CD8-positive, alpha-beta memory T cell (primary cell): ENCODE data around the gene UFM1. TPM values are rescaled to one million over a fixed set of nuclear protein-coding genes. Genes with fewer than 3 reads are reported as not detected.
"Not testable (repeated sequence)": the region's sequence is repeated elsewhere in the genome, so short reads cannot be mapped to it uniquely, and the experiment has no call there.

Experiments
- CTCF ChIA-PET: fragments of 350-600 bp; sonication (Branson Sonifier 250); formaldehyde crosslinking; loops from one replicate; lab custom pipeline; 2021; ENCODE audit warnings: antibody characterized with exemption; lab: Charles Lee
- POLR2A ChIA-PET: fragments of 350-600 bp; sonication (Branson Sonifier 250); formaldehyde crosslinking; loops from one replicate; lab custom pipeline; 2021; ENCODE audit warnings: antibody characterized with exemption; lab: Charles Lee
- DNase-seq, 5 donors: peaks; one replicate each; pipeline versions ENCODE4 v3.0.0 to v3.0.0-alpha.2; 2020 to 2022; ENCODE audit warnings: mixed read lengths in 1 of 5
- H3K27ac ChIP-seq: one replicate; pipeline ENCODE4 v1.7.0; 2013; ENCODE audit warnings: low read depth, mild to moderate bottlenecking, low read length, moderate library complexity
- H3K27me3 ChIP-seq: 2 replicates; pipeline ENCODE4 v1.7.0; 2013; ENCODE audit warnings: low read length, mild to moderate bottlenecking; ENCODE audit not compliant: insufficient read depth, poor library complexity, severe bottlenecking
- H3K36me3 ChIP-seq: 2 replicates; pipeline ENCODE4 v1.7.0; 2013; ENCODE audit warnings: mild to moderate bottlenecking, low read length, moderate library complexity; ENCODE audit not compliant: insufficient read depth
- H3K4me1 ChIP-seq: 2 replicates; pipeline ENCODE4 v1.7.0; 2013; ENCODE audit warnings: mild to moderate bottlenecking, low read length, moderate library complexity; ENCODE audit not compliant: insufficient read depth
- H3K4me3 ChIP-seq: 2 replicates; pipeline ENCODE4 v1.7.0; 2013; ENCODE audit warnings: mild to moderate bottlenecking, low read length
- H3K9me3 ChIP-seq: 2 replicates; pipeline ENCODE4 v1.7.0; 2013; ENCODE audit warnings: mild to moderate bottlenecking, low read length
- H3K27ac Mint-ChIP-seq, 8 donors: one replicate each; pipeline ENCODE4 v1.8.0; 2020 to 2021; ENCODE audit warnings: mixed read lengths in 8 of 8, mild to moderate bottlenecking in 6 of 8, inconsistent platforms in 3 of 8, moderate library complexity in 3 of 8
- H3K27me3 Mint-ChIP-seq, 2 donors: one replicate each; pipeline ENCODE4 v1.8.0; 2020 to 2021; ENCODE audit warnings: mixed read lengths in 2 of 2, mild to moderate bottlenecking in 1 of 2, moderate library complexity in 1 of 2
- H3K36me3 Mint-ChIP-seq, 3 donors: one replicate each; pipeline ENCODE4 v1.8.0; 2020 to 2021; ENCODE audit warnings: mixed read lengths in 3 of 3, inconsistent platforms in 1 of 3, mild to moderate bottlenecking in 1 of 3
- H3K4me1 Mint-ChIP-seq, 3 donors: one replicate each; pipeline ENCODE4 v1.8.0; 2020 to 2021; ENCODE audit warnings: mixed read lengths in 3 of 3, inconsistent platforms in 1 of 3, mild to moderate bottlenecking in 1 of 3
- H3K4me3 Mint-ChIP-seq, 7 donors: one replicate each; pipeline ENCODE4 v1.8.0; 2020 to 2021; ENCODE audit warnings: mixed read lengths in 7 of 7, mild to moderate bottlenecking in 6 of 7, moderate library complexity in 4 of 7, inconsistent platforms in 2 of 7
- H3K9me3 Mint-ChIP-seq, 5 donors: one replicate each; pipeline ENCODE4 v1.8.0; 2020 to 2022; ENCODE audit warnings: mixed read lengths in 5 of 5, mild to moderate bottlenecking in 3 of 5, moderate library complexity in 2 of 5, inconsistent platforms in 1 of 5
- polyA plus RNA-seq: library from polyadenylated mRNA; unstranded; fragments of 300-500 nt; fragmentation: Illumina TruSeq; gene quantifications from one replicate; pipeline ENCODE4 v1.2.3, GENCODE V29; 2021
- total RNA-seq, 2 experiments: library from RNA; stranded (reverse); gene quantifications; one replicate each; pipeline ENCODE4 v1.2.3, GENCODE V29; 2021

Gene UFM1
- total and polyA plus RNA-seq, 3 experiments from 2014 or later = 50.9 to 61.8 (median 53.7) TPM

DNA sequence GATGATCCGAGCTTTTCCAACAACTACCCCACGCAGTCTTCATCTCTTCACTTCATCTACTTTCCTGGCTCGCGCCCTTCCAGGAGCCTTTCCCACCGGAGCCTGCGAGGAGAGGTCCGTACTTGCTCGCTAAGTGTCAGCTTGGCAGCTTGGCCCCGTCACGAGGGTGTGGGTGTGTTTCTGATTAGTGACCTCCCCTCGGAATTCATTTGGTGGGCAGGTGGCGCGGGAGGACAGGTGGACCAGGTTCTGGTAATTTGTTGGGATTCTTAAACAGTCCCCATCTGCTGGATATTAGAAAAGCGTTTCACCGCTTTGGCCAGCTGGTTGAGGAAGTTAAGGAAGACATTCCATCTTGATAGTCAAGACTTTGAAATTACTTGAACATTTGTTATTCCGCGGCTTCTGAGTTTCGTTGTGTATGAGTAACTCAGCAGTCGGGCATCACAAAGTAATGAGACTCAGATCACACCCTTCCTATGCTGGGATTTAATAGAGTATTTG is 515 bp downstream of the UFM1 start:
- POLR2A ChIA-PET = interaction anchor here (1.5 kb wide), 1 partner anchor 1291 kb away, joined by 5 read pairs; the partner anchor contains the start of gene SUPT20H
- no peaks in the 10 kb centered on the region for H3K9me3 Mint-ChIP-seq

DNA sequence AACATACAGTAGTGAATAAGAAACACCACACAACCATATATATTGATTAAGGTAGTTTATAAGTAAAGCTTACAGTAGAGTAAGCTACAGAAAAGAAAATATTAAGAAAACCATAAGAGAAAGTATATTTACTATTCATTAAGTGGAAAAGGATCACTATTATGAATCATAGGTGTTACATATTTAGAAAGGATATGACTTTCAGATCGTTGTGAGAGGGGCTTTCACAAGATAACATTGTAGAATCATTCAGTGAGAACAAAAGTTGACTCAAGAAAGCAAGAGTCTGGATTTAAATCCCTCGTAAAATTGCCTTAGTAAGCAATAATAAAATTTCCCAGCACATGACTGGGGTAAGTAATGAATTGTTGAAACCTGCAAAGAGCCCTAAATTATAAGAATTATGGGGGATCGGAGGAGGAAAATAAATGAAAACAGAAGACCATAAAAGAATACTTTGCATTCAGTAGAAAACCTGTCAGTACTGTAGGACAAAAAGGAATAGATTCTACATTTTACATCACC is 6.0 kb downstream of the UFM1 start:
- POLR2A ChIA-PET = no interaction called here
- Histone ChIP-seq H3K36me3 (peaks cover 10% of the 10 kb centered on the region), H3K27ac (no peak overlapping the region), H3K4me3 (no peak overlapping the region), H3K27me3 (no peaks in the 10 kb centered on the region), H3K9me3 (no peaks in the 10 kb centered on the region), H3K4me1 (peaks cover 11% of the 10 kb centered on the region)
- Mint-ChIP-seq H3K36me3 (peaks cover 5 to 65% (median 15%) of the 10 kb centered on the region in 3 donors), H3K4me3 (peak overlapping the region in 1 of 7 donors; percentile 1), H3K27me3 (no peaks in the 10 kb centered on the region), H3K4me1 (peaks cover 37 to 46% (median 39%) of the 10 kb centered on the region in 3 donors), H3K9me3 (no peaks in the 10 kb centered on the region), H3K27ac (peak overlapping the region in 2 of 8 donors; percentile 17 to 68)
- CTCF ChIA-PET = no interaction called here
- DNase-seq = no peak

More for the DNA sequence above, 515 bp downstream of the UFM1 start:
- peaks cover 43 to 46% (median 43%) of the 10 kb centered on the region in 3 donors for H3K4me1 Mint-ChIP-seq
- peaks cover 0 to 1% of the 10 kb centered on the region in 2 donors for H3K27me3 Mint-ChIP-seq
- peak overlapping the region; percentile 91 for H3K27ac ChIP-seq
- H3K4me1 ChIP-seq = peaks cover 26% of the 10 kb centered on the region
- peak overlapping the region; percentile 94 for H3K4me3 ChIP-seq
- H3K36me3 Mint-ChIP-seq = peaks cover 0 to 47% (median 9%) of the 10 kb centered on the region in 3 donors
- H3K9me3 ChIP-seq = no peaks in the 10 kb centered on the region
- peak in 3 of 5 donors; percentile 24 to 69 (median 43) for DNase-seq
- peak overlapping the region; percentile 95 to 100 (median 98) for H3K4me3 Mint-ChIP-seq
- no peaks in the 10 kb centered on the region for H3K36me3 ChIP-seq
- peak overlapping the region; percentile 97 to 100 (median 99) for H3K27ac Mint-ChIP-seq
- no peaks in the 10 kb centered on the region for H3K27me3 ChIP-seq
- CTCF ChIA-PET = no interaction called here

DNA sequence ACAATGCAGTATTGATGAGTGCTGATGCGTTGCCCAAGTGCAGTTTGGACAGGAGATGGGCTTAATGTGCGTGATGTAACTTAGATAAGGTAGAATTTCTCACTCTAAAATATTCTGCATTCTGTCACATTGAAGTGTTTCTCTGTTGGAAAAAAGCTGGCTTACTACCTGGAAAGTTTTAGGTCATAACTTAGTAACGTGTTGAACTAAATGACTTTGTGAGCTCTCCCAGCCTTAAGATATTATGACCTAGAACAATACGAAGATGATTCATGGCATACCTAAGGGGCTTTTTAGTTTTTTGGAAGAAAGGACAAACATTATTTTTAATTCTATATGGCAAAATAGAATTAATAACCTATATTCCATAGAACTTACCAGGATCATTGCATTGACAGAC is 9.0 kb downstream of the UFM1 start:
- H3K4me1 ChIP-seq = no peaks in the 10 kb centered on the region
- Mint-ChIP-seq H3K4me3 (no peak overlapping the region), H3K27me3 (no peaks in the 10 kb centered on the region), H3K36me3 (peaks cover 11 to 65% (median 18%) of the 10 kb centered on the region in 3 donors), H3K27ac (no peak overlapping the region), H3K4me1 (peaks cover 13 to 20% (median 15%) of the 10 kb centered on the region in 3 donors), H3K9me3 (no peaks in the 10 kb centered on the region)
- no peak for DNase-seq
- peaks cover 22% of the 10 kb centered on the region for H3K36me3 ChIP-seq
- no peaks in the 10 kb centered on the region for H3K27me3 ChIP-seq
- no peak overlapping the region for H3K4me3 ChIP-seq
- ChIA-PET CTCF (no interaction called here), POLR2A (no interaction called here)
- H3K9me3 ChIP-seq = no peaks in the 10 kb centered on the region
- no peak overlapping the region for H3K27ac ChIP-seq

DNA sequence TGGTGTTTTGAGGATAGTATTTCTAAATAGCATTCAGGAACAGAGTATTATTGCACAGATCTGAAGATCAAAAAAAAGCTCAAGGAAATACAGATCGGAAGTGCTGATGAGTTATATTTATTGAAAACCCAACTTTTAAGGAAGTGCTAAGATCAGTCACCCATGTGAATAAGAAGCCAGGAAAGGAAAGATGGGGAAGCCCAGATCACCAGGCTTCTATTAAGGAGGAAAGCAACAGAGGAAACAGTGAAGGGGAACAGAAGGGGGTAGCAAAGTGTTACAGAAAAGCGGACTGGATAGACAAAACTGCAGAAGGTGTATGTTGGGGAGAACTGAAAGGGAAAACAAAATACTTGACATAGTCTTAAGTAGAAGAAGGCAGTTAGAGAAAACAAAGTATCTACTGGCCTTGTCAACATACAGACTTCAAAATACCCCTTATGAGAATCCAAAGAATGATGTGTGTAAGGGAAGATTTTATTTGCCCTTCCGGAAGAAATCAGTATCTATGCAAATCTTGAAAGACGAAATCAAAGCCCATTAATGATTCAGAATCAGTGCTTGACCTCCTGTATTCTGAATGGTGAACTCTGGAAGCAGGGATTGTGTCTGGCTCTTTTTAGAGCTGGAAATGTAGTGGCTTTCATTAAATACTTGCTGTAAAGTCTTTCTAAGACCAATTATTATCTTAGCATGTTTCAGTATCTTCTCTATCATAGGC is 12.1 kb downstream of the UFM1 start:
- Histone ChIP-seq H3K9me3 (no peaks in the 10 kb centered on the region), H3K4me1 (no peaks in the 10 kb centered on the region), H3K4me3 (no peak overlapping the region), H3K36me3 (peaks cover 17% of the 10 kb centered on the region), H3K27ac (no peak overlapping the region), H3K27me3 (no peaks in the 10 kb centered on the region)
- peak overlapping the region in 1 of 8 donors; percentile 86 for H3K27ac Mint-ChIP-seq
- no peaks in the 10 kb centered on the region for H3K27me3 Mint-ChIP-seq
- no peaks in the 10 kb centered on the region for H3K9me3 Mint-ChIP-seq
- no peak for DNase-seq
- H3K36me3 Mint-ChIP-seq = peaks cover 6 to 45% (median 12%) of the 10 kb centered on the region in 3 donors
- no peak overlapping the region for H3K4me3 Mint-ChIP-seq
- POLR2A ChIA-PET = no interaction called here
- CTCF ChIA-PET = no interaction called here
- H3K4me1 Mint-ChIP-seq = peaks cover 5 to 11% (median 7%) of the 10 kb centered on the region in 3 donors

DNA sequence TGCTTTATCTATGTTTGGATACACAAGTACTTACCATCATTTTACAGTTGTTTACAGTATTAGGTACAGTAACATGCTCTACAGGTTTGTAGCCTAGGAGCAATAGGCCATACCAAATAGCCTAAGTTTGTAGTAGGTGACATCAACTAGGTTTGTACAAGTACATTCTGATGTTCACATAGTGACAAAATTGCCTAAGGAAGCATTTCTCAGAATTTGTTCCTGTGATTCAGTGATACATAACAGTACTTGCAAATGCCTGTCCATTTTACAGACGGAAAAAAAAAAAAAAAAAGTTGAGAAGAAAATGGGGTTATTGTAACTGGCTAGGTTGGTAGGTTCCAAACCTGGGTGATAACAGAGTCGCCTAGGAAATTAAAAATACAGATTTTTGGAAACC is 13.6 kb downstream of the UFM1 start:
- H3K4me3 Mint-ChIP-seq = no peak overlapping the region
- H3K4me3 ChIP-seq = no peak overlapping the region
- no peaks in the 10 kb centered on the region for H3K9me3 Mint-ChIP-seq
- H3K4me1 Mint-ChIP-seq = peaks cover 5 to 11% (median 5%) of the 10 kb centered on the region in 3 donors
- no peaks in the 10 kb centered on the region for H3K9me3 ChIP-seq
- H3K4me1 ChIP-seq = no peaks in the 10 kb centered on the region
- H3K27me3 Mint-ChIP-seq = no peaks in the 10 kb centered on the region
- H3K27ac ChIP-seq = no peak overlapping the region
- H3K27me3 ChIP-seq = no peaks in the 10 kb centered on the region
- peaks cover 6 to 37% (median 12%) of the 10 kb centered on the region in 3 donors for H3K36me3 Mint-ChIP-seq
- no peak overlapping the region for H3K27ac Mint-ChIP-seq
- ChIA-PET CTCF (no interaction called here), POLR2A (no interaction called here)
- DNase-seq = no peak
- peaks cover 13% of the 10 kb centered on the region for H3K36me3 ChIP-seq

DNA sequence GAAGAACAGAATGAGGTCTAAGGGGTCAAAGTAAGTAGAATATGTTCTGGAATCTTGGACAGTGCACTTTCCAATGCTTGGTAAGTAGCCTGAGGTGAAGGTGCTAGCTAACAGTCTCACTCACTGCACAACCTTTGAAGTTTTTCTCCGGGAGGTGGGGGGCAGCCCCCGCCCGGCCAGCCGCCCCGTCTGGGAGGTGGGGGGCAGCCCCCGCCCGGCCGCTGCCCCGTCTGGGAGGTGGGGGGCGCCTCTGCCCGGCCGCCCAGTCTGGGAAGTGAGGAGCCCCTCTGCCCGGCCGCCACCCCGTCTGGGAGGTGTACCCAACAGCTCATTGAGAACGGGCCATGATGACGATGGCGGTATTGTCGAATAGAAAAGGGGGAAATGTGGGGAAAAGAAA is 14.1 kb downstream of the UFM1 start:
- H3K27ac ChIP-seq, H3K4me1 Mint-ChIP-seq, H3K27me3 ChIP-seq, CTCF ChIA-PET, H3K4me3 Mint-ChIP-seq, H3K4me3 ChIP-seq, H3K27ac Mint-ChIP-seq, H3K9me3 ChIP-seq, H3K27me3 Mint-ChIP-seq, H3K9me3 Mint-ChIP-seq, H3K4me1 ChIP-seq, DNase-seq, POLR2A ChIA-PET: not testable (repeated sequence)
- peaks cover 13% of the 10 kb centered on the region for H3K36me3 ChIP-seq
- peaks cover 6 to 33% (median 10%) of the 10 kb centered on the region in 3 donors for H3K36me3 Mint-ChIP-seq

DNA sequence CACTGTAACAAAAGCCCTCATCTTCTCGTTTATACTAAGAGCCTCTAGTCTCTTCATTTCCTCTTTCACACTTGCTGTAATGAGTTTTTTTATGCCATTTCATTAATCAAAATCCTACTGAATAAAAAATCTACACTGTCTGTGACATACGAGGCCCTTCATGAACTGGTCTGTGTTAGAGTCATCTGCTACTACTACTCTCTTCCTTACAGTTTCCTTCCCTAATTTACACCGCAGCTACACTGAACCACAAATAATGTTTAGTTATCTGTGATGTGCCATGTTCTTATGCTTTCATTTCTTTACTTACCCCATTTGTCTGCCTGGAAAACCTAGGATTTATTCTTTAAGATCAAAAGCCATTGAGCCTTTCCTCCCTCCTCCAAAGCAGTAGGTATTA is 16.0 kb downstream of the UFM1 start:
- Mint-ChIP-seq H3K9me3 (no peaks in the 10 kb centered on the region), H3K27me3 (peaks cover 0 to 7% of the 10 kb centered on the region in 2 donors), H3K4me1 (no peaks in the 10 kb centered on the region), H3K36me3 (peaks cover 6 to 23% (median 10%) of the 10 kb centered on the region in 3 donors), H3K4me3 (no peak overlapping the region), H3K27ac (no peak overlapping the region)
- Histone ChIP-seq H3K36me3 (peaks cover 12% of the 10 kb centered on the region), H3K9me3 (no peaks in the 10 kb centered on the region), H3K27ac (no peak overlapping the region), H3K4me3 (no peak overlapping the region), H3K27me3 (no peaks in the 10 kb centered on the region), H3K4me1 (no peaks in the 10 kb centered on the region)
- POLR2A ChIA-PET = no interaction called here
- CTCF ChIA-PET = no interaction called here
- DNase-seq = no peak

DNA sequence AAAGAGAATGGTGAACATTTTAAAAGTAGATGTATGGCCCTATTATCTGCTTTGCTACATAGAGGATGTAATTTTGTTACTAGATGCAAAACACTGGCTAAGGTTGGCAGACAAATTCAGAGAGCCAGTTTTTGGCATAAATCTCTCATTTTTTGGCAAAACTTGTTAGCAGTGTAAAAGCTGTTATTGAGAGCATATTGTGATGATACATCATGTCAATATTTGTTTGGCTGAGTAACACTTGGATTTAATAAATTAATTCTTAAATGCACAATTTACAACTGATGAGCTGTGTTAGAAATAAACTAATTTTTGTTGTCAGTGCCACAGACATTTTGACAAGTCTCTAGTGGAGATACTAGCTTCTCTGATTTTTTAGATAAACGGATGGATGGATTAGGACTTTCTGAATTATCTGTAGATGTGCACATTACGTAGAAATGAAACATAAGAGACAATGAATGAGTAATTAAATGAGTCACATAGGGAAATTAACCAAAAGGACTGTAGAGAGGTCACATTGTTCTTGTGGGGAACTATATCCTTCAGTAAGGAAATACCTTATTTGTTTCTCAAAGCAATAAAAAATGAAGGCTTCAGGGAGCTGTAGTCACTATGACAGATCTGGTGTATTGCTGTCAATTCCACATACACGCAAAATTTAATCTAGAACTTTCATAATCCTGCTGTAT is 17.4 kb downstream of the UFM1 start:
- Mint-ChIP-seq H3K4me1 (no peaks in the 10 kb centered on the region), H3K27ac (no peak overlapping the region), H3K36me3 (peaks cover 2 to 12% (median 6%) of the 10 kb centered on the region in 3 donors), H3K9me3 (no peaks in the 10 kb centered on the region), H3K27me3 (peaks cover under 1 to 13% of the 10 kb centered on the region in 2 donors), H3K4me3 (no peak overlapping the region)
- Histone ChIP-seq H3K36me3 (peaks cover 5% of the 10 kb centered on the region), H3K27me3 (no peaks in the 10 kb centered on the region), H3K4me3 (no peak overlapping the region), H3K4me1 (no peaks in the 10 kb centered on the region), H3K27ac (no peak overlapping the region), H3K9me3 (no peaks in the 10 kb centered on the region)
- no peak for DNase-seq
- ChIA-PET POLR2A (no interaction called here), CTCF (no interaction called here)
